C4-2B (cell line): ENCODE results near the gene ZNF532.

Experiments
- H3K27ac ChIP-seq: fragments of 450-650 bp; 2 replicates; pipeline ENCODE4 v1.5.1; 2017
- ZFX ChIP-seq: fragments of 450-650 bp; IDR thresholded peaks from 2 replicates; pipeline ENCODE4 v1.6.1; 2017
- TF ChIP-seq, protein P1 (sequence below): fragments of 450-650 bp; conservative IDR thresholded peaks from 2 replicates; pipeline ENCODE4 v1.5.1; 2017; ENCODE audit warnings: mild to moderate bottlenecking

Gene ZNF532

DNA sequence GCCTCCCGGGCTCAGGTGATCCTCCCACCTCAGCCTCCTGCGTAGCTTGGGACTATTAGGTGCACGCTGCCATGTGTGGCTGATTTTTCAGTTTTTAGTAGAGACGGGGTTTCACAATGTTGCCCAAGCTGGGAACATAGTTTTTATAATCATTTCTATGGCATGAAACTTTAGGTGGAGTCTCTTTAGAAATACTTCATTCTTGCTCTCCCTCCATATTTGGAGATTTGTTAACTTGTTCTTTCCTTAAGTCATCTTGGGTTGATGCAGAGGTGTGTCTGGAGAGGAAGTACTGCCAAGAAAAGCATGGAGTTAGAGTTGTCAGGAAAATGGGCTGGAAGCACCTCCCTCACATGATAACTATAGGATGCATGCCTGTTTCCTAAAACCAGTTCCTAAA lies 17.4 kb downstream of the ZNF532 start:
- no peak overlapping the region for H3K27ac ChIP-seq
- TF ChIP-seq, protein P1, sequence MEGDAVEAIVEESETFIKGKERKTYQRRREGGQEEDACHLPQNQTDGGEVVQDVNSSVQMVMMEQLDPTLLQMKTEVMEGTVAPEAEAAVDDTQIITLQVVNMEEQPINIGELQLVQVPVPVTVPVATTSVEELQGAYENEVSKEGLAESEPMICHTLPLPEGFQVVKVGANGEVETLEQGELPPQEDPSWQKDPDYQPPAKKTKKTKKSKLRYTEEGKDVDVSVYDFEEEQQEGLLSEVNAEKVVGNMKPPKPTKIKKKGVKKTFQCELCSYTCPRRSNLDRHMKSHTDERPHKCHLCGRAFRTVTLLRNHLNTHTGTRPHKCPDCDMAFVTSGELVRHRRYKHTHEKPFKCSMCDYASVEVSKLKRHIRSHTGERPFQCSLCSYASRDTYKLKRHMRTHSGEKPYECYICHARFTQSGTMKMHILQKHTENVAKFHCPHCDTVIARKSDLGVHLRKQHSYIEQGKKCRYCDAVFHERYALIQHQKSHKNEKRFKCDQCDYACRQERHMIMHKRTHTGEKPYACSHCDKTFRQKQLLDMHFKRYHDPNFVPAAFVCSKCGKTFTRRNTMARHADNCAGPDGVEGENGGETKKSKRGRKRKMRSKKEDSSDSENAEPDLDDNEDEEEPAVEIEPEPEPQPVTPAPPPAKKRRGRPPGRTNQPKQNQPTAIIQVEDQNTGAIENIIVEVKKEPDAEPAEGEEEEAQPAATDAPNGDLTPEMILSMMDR: no peak
- TF ChIP-seq ZFX: no peak

DNA sequence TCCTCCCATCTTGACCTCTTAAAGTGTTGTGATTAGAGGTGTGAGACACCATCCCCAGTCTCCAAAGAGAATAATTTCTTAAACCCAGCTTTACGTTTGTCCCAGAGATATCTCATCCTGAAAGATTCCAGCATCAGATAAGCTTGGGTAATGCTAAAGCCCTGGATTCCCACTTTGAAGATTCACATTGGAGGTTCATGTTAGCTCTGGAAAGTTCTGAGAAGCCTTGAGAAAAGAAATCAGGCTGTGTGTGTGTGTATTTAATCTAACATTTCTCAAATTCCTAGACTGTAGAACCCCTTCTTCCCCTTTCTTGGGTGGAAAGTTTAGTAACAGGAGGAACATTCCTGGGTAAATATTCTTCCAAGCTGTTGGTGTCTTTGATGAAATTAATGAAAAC lies 18.0 kb downstream of the ZNF532 start:
- H3K27ac ChIP-seq: no peak overlapping the region
- no peak for TF ChIP-seq ZFX
- TF ChIP-seq, protein P1: no peak

DNA sequence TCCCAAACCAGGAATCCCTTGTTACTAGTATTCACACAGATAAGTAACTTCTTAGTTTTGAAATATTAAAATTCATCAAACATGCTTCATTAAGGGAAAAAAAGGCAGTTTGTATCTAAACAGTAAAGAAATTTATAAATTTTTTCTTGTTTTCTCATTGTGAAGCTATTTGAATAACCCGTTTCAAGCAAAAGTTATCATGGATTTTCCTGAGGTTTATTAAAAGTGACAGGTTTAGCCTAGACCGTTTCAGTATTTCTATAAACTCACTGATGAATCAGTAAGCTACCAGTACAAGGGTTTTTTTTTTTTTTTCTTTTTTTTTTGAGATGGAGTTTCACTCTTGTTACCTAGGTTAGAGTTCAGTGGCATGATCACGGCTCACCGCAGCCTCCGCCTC lies 20.0 kb downstream of the ZNF532 start:
- no peak overlapping the region for H3K27ac ChIP-seq
- TF ChIP-seq, protein P1: no peak
- no peak for TF ChIP-seq ZFX

DNA sequence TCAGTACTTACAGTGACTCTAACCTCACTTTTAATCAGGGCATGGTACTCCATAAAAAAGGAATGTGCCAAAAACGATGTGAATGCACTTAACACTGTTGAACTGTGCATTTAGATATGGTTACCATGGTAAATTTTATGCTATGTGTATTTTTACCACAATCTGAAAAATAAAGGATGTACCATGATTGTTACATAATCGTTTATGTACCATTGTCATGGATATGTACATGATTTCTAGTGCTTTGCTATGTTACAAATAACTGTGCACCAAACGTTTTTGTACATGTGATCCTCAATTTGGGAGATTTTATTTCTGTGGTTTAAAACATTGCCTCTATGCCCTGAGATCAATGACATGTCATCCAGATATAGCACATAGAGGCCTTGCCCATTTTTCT lies 21.8 kb downstream of the ZNF532 start:
- no peak for TF ChIP-seq ZFX
- TF ChIP-seq, protein P1: no peak
- H3K27ac ChIP-seq: no peak overlapping the region

DNA sequence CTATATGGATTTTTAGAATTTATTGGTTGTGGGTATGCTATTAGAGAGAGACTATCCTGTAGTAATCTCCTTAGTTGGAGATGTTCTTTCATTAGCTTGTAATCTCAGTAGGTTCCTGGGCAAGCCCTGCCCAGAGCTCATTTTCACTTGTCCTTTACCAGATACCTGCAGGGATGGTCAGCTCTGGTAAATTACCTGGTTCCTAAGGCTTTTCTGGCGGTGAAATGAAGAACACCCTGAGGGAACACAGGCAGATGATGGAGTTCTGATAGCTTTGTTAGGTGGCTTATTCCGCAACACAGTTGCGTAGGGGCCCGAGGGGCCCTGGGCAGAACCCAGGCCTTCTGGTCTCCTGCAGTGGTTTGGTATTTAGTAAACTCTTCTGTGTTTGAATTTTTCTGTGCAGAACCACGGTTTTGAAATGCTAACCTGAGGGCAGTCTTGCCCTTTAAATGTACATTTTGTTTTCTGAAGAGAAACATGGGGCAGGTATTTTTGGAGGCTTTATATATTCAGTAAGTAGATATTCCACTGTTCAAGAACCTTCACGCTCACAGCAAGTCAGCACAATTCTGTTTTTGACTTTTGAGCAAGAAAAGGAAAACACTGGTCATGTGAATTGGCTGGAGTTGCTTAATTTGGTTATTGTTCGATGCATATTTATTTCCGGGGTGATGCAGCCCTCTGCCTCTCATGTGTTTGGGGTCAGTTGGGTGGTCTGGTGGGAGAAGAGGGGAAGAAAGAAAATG lies 22.4 kb downstream of the ZNF532 start:
- H3K27ac ChIP-seq: no peak overlapping the region

DNA sequence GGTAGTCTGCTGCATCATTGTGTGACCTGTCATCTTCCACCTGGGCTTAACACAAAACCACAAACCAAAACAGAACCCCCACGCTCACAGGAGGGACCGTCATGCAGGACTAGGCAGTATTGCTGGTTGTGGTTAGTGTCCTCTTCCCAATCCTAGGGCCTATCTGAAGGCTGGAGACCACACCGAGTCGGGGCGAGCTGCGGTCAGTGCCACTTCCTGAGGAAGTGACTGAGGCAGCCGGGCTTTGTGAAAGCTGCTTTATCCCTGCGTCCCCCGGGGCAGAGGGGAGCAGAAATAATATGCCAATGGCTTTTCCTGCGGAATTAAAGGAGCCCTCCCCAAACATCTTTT lies 22.9 kb downstream of the ZNF532 start:
- no peak overlapping the region for H3K27ac ChIP-seq
- TF ChIP-seq ZFX: no peak
- TF ChIP-seq, protein P1: no peak

More for the DNA sequence above, 22.4 kb downstream of the ZNF532 start:
- no peak for TF ChIP-seq ZFX
- TF ChIP-seq, protein P1: no peak

DNA sequence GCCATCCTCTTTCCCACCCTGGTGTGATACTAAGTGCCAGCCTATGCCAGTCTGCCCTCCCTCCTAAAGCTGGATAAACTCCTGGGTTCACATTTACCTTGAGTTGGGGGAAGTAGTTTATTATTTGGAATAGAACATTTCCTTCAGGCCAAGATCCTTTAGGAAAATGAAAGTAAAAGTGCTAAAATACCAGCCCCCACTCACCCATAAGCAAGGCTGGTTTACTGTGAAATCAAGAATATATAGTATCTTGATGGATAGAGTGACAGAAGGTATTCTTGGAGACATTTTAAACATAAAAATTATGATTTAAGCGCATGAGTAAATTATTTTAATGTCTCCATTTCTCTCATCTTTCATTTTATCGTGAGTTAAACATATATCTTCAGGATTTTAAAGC lies 27.1 kb downstream of the ZNF532 start:
- no peak overlapping the region for H3K27ac ChIP-seq
- TF ChIP-seq ZFX: no peak
- TF ChIP-seq, protein P1: no peak
